ENCODE data around the gene UBTD1.
"Not testable (repeated sequence)": the region's sequence is repeated elsewhere in the genome, so short reads cannot be mapped to it uniquely, and the experiment has no call there.

- not testable (repeated sequence) for TF ChIP-seq CTCF (optimal IDR thresholded peaks at IDR 0.05 in 1 of 3, IDR thresholded peaks at IDR 0.05 in 1 of 3, conservative IDR thresholded peaks at IDR 0.05 in 1 of 3; ENCODE audit: extremely low read depth in 1 of 3, insufficient read depth in 2 of 3, low read length in 3 of 3); EZH2 (IDR thresholded peaks at IDR 0.05; ENCODE audit: low read length)
Observed at GRCh38 chr10:97528876-97529275, 30.2 kb downstream of the UBTD1 start.

Data from keratinocyte (primary cell).